H54 (cell line): ENCODE measurements around the gene PTPRS.

Experiments used
- DNase-seq: peaks from one replicate; pipeline ENCODE4 v3.0.0; 2011; ENCODE audit warnings: low spot score, mixed read lengths; ENCODE audit not compliant: insufficient read length
- FAIRE-seq: peaks from 3 replicates; lab custom pipeline; 2011; peaks lifted over from hg19 to GRCh38; lab: Jason Lieb, UNC
- POLR2A ChIP-seq: IDR thresholded peaks from 2 replicates; pipeline ENCODE4 v1.6.1; 2011; ENCODE audit warnings: low read depth, mild to moderate bottlenecking, low read length

PTPRS gene

DNA sequence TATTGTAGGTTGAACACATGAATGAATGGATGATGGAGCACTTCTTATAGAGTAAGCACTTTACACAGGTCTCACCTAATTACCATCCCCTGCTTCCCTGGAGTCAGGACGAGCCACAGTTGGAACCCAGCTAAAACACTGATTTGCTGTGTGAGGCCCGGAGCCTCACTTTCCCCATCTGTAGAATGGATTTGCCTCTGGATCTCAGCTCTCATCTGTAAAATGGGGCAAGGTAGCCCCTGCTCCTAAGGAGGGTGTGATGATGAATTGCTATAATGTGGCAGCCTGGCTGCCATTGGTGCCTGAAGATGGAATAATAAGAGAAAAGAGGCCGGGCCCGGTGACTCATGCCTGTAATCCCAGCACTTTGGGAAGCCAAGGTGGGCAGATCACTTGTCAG lies 1.4 kb upstream of the PTPRS start:
- no peak for FAIRE-seq
- TF ChIP-seq POLR2A = no peak
- DNase-seq = no peak

DNA sequence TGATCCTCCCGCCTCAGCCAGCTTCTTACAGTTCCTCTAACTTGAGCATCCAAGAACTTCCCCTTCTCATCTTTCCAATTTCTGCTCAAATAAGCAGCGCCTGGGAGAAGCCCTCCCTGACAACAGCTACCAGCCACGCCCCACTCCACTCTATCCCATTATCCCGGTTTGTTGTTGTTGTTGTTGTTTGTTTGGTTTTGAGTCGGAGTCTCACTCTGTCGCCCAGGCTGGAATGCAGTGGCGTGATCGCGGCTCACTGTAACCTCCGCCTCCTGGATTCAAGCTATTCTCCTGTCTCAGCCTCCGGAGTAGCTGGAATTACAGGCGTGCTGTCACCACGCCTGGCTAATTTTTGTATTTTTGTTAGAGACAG lies 822 bp upstream of the PTPRS start:
- no peak for TF ChIP-seq POLR2A
- DNase-seq = no peak
- FAIRE-seq = no peak

DNA sequence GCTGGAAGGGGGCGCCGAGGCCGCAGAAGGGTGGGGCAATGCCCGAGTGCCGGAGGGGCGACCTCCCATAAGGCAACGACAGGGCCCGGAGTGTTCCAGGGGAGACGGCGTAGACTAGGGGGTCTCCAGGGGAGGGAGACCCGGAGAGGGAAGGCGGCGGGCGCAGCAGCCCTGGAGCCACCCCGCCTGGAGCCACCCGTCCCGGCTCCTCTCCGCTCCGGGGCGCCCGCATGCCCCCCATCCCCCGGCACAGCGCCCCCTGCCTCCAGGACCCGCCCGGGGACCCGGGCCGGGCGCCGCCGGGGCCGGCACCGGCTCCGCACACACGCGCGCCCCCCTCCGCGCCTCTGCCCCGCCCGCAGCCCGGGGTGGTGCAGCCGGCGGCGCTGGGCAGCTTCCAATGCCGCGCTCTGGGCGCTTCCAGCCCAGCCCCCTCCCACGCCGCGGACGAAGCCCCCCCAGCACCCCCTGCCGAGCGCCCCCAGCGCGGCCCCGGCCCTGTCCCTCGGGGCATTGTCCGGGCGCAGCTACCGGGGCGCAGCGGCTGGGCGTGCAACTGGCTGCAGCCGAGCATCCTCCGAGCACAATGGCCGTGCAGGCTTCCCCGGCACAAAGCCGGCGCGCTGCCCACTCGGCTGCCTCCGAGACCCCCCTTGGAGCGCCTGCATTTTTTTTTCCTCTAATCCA lies 519 bp downstream of the PTPRS start:
- TF ChIP-seq POLR2A = no peak
- DNase-seq (no peak), FAIRE-seq (no peak)

GRCh38 chr19:5339198-5339949 lies 1.2 kb downstream of the PTPRS start:
- no peak for FAIRE-seq
- no peak for TF ChIP-seq POLR2A
- DNase-seq = no peak

DNA sequence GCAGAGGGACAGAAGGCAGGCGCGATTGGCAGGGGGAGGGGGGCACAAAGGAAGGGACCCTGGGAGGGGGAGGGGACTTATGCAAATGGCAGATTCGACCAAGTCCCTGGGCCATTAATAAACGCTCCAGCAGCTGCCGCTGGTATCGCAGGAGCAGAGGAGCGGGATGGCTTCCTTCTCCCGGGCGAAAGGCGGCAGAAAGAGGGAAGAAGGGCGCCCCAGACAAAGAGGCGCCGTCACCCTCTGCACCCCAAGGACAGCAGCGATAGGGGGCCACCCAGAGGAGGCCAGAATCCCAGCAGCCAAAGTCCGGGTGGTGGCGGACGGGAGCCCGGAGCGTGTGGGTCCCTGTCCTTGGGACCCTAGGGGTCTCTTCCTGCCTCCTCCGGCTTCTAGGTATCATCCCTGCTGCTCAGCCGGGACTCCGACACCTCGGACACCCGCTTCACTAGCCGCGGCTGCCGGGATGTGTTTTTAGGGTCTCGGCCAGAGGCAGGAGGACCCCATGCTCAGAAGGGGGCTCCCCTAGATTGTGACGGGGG lies 1.9 kb downstream of the PTPRS start:
- FAIRE-seq (no peak), DNase-seq (no peak)
- no peak for TF ChIP-seq POLR2A

DNA sequence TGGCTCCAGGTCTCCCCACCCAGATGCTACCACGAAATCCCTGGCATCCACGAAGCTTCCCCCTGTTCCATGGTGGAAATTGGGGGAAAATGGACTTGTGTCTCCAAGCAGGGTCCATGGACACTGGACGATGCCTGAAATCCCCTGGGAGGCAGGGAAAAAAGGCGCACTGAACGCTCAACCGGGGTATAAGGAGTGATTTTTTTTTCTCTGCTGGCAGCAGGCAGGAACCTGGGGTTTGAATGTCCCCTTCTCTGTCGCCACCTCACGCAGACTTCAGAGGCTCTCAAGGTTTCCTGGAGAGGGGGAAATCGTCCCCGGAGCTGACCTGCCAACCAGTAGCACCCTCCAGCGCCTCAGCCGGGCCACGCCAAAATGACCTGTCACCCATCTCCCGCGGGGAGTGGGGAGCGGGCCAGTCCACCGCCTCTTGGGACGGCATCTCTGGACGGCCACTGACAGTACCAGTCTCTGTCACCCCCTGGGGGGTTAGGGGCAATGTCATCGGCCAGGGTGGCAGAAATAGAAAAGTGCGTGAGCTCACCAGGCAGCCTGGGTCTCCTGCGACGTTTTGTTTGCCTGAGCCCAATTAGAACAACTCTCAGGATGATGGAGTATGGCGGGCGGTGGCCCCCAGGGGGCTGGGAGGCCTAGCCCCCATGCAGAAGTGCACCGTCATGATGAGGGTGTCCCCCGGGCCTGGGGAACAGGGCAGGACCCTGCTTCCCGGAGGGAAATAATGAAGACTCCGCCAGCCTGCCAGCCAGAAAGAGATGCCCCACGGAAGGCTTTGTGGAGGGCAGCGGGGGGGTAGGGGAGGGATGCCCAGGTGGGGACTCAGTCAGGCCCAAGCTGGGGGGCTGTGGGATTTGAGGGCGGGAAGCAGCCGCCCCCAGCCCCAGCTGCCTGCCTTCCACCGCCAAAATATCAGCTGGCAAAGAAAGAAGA lies 2.6 kb downstream of the PTPRS start:
- TF ChIP-seq POLR2A = no peak
- FAIRE-seq (no peak), DNase-seq (no peak)

DNA sequence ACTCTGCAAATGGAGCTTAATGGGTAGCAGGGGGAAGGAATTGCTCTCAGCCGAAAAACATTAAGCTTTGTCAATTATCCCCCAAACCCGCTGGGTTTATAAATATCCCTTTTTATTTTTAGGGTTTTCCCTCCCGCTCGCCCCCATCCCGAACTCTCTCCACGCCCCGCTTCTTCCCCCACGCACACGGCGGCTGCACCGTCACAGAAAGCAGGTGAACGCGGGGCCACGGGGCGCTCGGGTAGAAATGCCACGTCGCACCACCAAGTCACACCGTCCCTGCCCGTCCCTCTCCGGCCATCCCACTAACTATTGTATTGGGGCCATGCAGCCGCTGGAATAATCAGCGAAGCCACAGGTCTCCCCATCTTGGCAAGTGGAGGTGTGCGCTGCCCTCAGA lies 3.5 kb downstream of the PTPRS start:
- FAIRE-seq (no peak), DNase-seq (no peak)
- no peak for TF ChIP-seq POLR2A

DNA sequence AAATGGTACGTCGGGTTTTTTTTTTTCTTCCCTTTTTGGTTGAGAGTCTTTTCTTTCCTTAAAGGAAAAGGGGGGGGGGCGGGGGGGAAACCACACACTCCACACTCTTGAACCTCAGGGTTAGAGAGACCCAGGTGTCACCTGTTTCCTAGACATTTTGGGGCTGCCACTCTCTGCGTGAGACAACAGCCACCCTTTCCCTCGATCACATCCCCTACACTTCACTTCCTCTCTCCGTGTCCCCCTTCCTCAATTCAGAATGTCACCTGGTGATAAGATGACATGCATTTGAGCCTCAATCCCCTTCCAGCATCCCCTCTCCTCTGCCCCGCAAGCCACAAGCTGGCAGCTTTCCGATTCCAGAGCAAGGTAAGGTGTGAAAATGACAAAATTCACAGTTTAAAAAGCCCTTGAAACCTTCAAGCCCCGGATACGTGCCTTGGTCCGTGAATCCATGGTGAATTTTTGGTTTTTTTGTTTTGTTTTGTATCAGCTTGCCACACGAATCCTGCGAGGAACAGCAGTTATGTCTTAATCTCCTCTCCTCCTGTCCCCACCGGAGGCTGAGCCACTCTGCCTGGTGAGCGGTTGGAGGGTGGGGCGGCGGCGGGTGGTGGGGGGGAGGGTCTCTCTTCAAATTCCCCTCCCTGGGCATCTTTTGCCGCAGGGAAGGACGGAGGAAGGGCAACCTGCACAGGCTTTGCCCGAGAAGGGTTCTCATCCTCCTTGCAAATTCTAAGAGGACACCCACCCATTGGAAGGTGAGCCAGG lies 4.2 kb downstream of the PTPRS start:
- TF ChIP-seq POLR2A = no peak
- no peak for DNase-seq
- FAIRE-seq = no peak

DNA sequence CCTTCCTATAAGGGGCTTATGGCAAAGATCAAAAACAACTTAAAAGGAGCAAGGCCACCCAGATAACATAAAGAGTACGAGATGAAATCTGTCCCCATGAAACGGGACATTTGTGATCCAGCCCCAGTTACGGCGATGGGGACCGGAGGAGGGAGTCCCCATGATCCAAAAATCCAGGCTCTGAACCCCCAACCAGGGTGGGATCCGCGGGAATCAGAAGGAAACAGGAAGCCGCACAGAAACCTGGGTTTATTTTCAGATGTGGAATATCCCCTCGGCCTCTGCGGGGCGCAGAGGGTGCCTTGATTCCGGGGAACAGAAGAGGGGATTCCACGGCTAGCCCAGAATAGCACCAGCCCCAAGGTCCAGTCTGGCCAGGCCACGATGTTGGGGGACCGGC lies 5.0 kb downstream of the PTPRS start:
- TF ChIP-seq POLR2A = no peak
- FAIRE-seq = no peak
- DNase-seq = no peak

GRCh38 chr19:5334824-5335500 lies 5.7 kb downstream of the PTPRS start:
- DNase-seq = no peak
- no peak for TF ChIP-seq POLR2A

GRCh38 chr19:5334366-5334739 lies 6.3 kb downstream of the PTPRS start:
- DNase-seq = no peak
- TF ChIP-seq POLR2A = no peak
- no peak for FAIRE-seq

More at GRCh38 chr19:5334824-5335500, 5.7 kb downstream of the PTPRS start:
- no peak for FAIRE-seq

- no peak for FAIRE-seq
- TF ChIP-seq POLR2A = no peak
- DNase-seq = no peak
Measured at GRCh38 chr19:5333581-5334365, 6.8 kb downstream of the PTPRS start.
